H9 (cell line): ENCODE data around the gene RELL1. TPM values are rescaled to one million over a fixed set of nuclear protein-coding genes. Genes with fewer than 3 reads are reported as not detected.

Source experiments
- DNase-seq: peaks from one replicate; pipeline ENCODE4 v3.0.0-alpha.2; 2017
- H2AFZ ChIP-seq: one replicate; pipeline ENCODE4 v1.6.1; 2013; ENCODE audit warnings: mild to moderate bottlenecking, low read length, control low read depth, moderate library complexity
- H2AK5ac ChIP-seq: 2 replicates; pipeline ENCODE4 v1.6.1; 2013; ENCODE audit warnings: low read length, control low read depth, mixed read lengths; ENCODE audit not compliant: insufficient read length
- H2BK120ac ChIP-seq: one replicate; pipeline ENCODE4 v1.6.1; 2013; ENCODE audit warnings: low read depth, mild to moderate bottlenecking, low read length, control low read depth, inconsistent platforms; ENCODE audit not compliant: poor library complexity, severe bottlenecking
- H2BK12ac ChIP-seq: 2 replicates; pipeline ENCODE4 v1.6.1; 2013; ENCODE audit warnings: low read length, control low read depth, mixed read lengths, low read depth; ENCODE audit not compliant: insufficient read length
- H2BK15ac ChIP-seq: 2 replicates; pipeline ENCODE4 v1.6.1; 2013; ENCODE audit warnings: low read depth, low read length, control low read depth
- H2BK20ac ChIP-seq: one replicate; pipeline ENCODE4 v1.6.1; 2013; ENCODE audit warnings: low read depth, mild to moderate bottlenecking, low read length, control low read depth, inconsistent platforms; ENCODE audit not compliant: poor library complexity, severe bottlenecking
- H2BK5ac ChIP-seq: 2 replicates; pipeline ENCODE4 v1.6.1; 2013; ENCODE audit warnings: low read length, control low read depth, mixed read lengths; ENCODE audit not compliant: insufficient read length
- H3K14ac ChIP-seq: 2 replicates; pipeline ENCODE4 v1.6.1; 2013; ENCODE audit warnings: low read length, control low read depth; ENCODE audit not compliant: insufficient read depth
- H3K18ac ChIP-seq: 2 replicates; pipeline ENCODE4 v1.6.1; 2013; ENCODE audit warnings: low read depth, mild to moderate bottlenecking, mixed read lengths, low read length, control low read depth; ENCODE audit not compliant: insufficient read length
- H3K23ac ChIP-seq: 2 replicates; pipeline ENCODE4 v1.6.1; 2013; ENCODE audit warnings: low read length, control low read depth, mixed read lengths, low read depth; ENCODE audit not compliant: insufficient read length
- H3K23me2 ChIP-seq: 2 replicates; pipeline ENCODE4 v1.6.1; 2013; ENCODE audit warnings: low read depth, mild to moderate bottlenecking, mixed read lengths, low read length, control low read depth; ENCODE audit not compliant: insufficient read length, poor library complexity, severe bottlenecking
- H3K27ac ChIP-seq: 2 replicates; pipeline ENCODE4 v1.5.1; 2013; ENCODE audit warnings: low read length, control low read depth, mixed read lengths, low read depth; ENCODE audit not compliant: insufficient read length
- H3K27me3 ChIP-seq: 2 replicates; pipeline ENCODE4 v1.6.1; 2013; ENCODE audit warnings: low read length, control low read depth, inconsistent platforms; ENCODE audit not compliant: insufficient read depth
- H3K4ac ChIP-seq: 2 replicates; pipeline ENCODE4 v1.6.1; 2013; ENCODE audit warnings: low read depth, mild to moderate bottlenecking, control low read depth, inconsistent platforms, low read length, moderate library complexity
- H3K4me1 ChIP-seq: 2 replicates; pipeline ENCODE4 v1.6.1; 2013; ENCODE audit warnings: low read length, control low read depth, inconsistent platforms; ENCODE audit not compliant: insufficient read depth
- H3K4me2 ChIP-seq: 2 replicates; pipeline ENCODE4 v1.6.1; 2013; ENCODE audit warnings: low read length, control low read depth, mixed read lengths; ENCODE audit not compliant: insufficient read length, insufficient read depth
- H3K56ac ChIP-seq: 2 replicates; pipeline ENCODE4 v1.6.1; 2013; ENCODE audit warnings: low read depth, mild to moderate bottlenecking, mixed read lengths, low read length, control low read depth; ENCODE audit not compliant: insufficient read length
- H3K79me1 ChIP-seq: 2 replicates; pipeline ENCODE4 v1.6.1; 2013; ENCODE audit warnings: low read depth, mild to moderate bottlenecking, moderate library complexity, low read length, control low read depth, inconsistent platforms; ENCODE audit not compliant: insufficient read depth, poor library complexity, severe bottlenecking
- H3K79me2 ChIP-seq: 2 replicates; pipeline ENCODE4 v1.6.1; 2013; ENCODE audit warnings: low read length, control low read depth, inconsistent platforms; ENCODE audit not compliant: insufficient read depth
- H3K9ac ChIP-seq: 2 replicates; pipeline ENCODE4 v1.6.1; 2013; ENCODE audit warnings: low read length, control low read depth, mixed read lengths; ENCODE audit not compliant: insufficient read length; ENCODE audit errors: extremely low read depth
- H3K9me3 ChIP-seq: one replicate; pipeline ENCODE4 v1.6.1; 2013; ENCODE audit warnings: low read depth, low read length, inconsistent platforms; ENCODE audit not compliant: control insufficient read depth
- H3T11ph ChIP-seq: one replicate; pipeline ENCODE4 v1.6.1; 2013; ENCODE audit warnings: mild to moderate bottlenecking, low read length, control low read depth, inconsistent platforms
- H4K20me1 ChIP-seq: one replicate; pipeline ENCODE4 v1.6.1; 2013; ENCODE audit not compliant: control insufficient read depth, insufficient read length, insufficient read depth
- H4K5ac ChIP-seq: 2 replicates; pipeline ENCODE4 v1.6.1; 2013; ENCODE audit warnings: low read depth, mild to moderate bottlenecking, mixed read lengths, low read length, control low read depth; ENCODE audit not compliant: insufficient read length
- H4K8ac ChIP-seq: replicated peaks from 2 replicates; pipeline ENCODE4 v1.6.1; 2013; ENCODE audit warnings: low read length, control low read depth, mixed read lengths, low read depth; ENCODE audit not compliant: insufficient read length
- H4K91ac ChIP-seq: 2 replicates; pipeline ENCODE4 v1.6.1; 2013; ENCODE audit warnings: low read depth, mild to moderate bottlenecking, moderate library complexity, mixed read lengths, low read length, control low read depth; ENCODE audit not compliant: insufficient read length
- H3K27ac Mint-ChIP-seq, 3 experiments: 2 replicates in 2 of 3; 3 replicates in 1 of 3; pipeline ENCODE4 v1.8.0; 2020 to 2021; ENCODE audit warnings: mixed read lengths in 3 of 3, mild to moderate bottlenecking in 1 of 3, moderate library complexity in 1 of 3
- H3K27me3 Mint-ChIP-seq: 2 replicates; pipeline ENCODE4 v1.8.0; 2021; ENCODE audit warnings: low read depth, mild to moderate bottlenecking, moderate library complexity, mixed read lengths
- H3K36me3 Mint-ChIP-seq, 3 experiments: 2 replicates in 2 of 3; 3 replicates in 1 of 3; pipeline ENCODE4 v1.8.0; 2020 to 2021; ENCODE audit warnings: low read depth in 3 of 3, mixed read lengths in 3 of 3; ENCODE audit not compliant: insufficient read depth in 1 of 3
- H3K4me1 Mint-ChIP-seq, 2 experiments: 2 replicates each; pipeline ENCODE4 v1.8.0; 2020; ENCODE audit warnings: mixed read lengths in 2 of 2
- H3K4me3 Mint-ChIP-seq, 2 experiments: 2 replicates in 1 of 2; 3 replicates in 1 of 2; pipeline ENCODE4 v1.8.0; 2020 to 2021; ENCODE audit warnings: mild to moderate bottlenecking in 2 of 2, mixed read lengths in 2 of 2, moderate library complexity in 1 of 2
- H3K9me3 Mint-ChIP-seq, 2 experiments: 2 replicates in 1 of 2; 3 replicates in 1 of 2; pipeline ENCODE4 v1.8.0; 2020; ENCODE audit warnings: mild to moderate bottlenecking in 2 of 2, mixed read lengths in 2 of 2, moderate library complexity in 1 of 2
- WGBS: extraction: QIAGEN DNeasy Blood & Tissue Kit; methylation state at CpG from one replicate; pipeline ENCODE4 v1.1.7; 2013; ENCODE audit warnings: missing lambda C conversion rate, low lambda C conversion rate, mixed read lengths; ENCODE audit not compliant: insufficient read length; ENCODE audit errors: extremely low coverage; 5-methylcytosine and 5-hydroxymethylcytosine counted together
- total RNA-seq: library from RNA; stranded (reverse); gene quantifications from 2 replicates; pipeline ENCODE4 v1.2.1, GENCODE V29; 2021
- TF ChIP-seq, protein P1 (sequence below): fragments of 200-600 bp; sonication (generic); conservative IDR thresholded peaks from 3 replicates; pipeline ENCODE4 v1.8.0; 2021; ENCODE audit warnings: antibody characterized with exemption, mild to moderate bottlenecking

Gene RELL1
- total RNA-seq, 1 experiment from 2014 or later = 10.8 TPM

DNA sequence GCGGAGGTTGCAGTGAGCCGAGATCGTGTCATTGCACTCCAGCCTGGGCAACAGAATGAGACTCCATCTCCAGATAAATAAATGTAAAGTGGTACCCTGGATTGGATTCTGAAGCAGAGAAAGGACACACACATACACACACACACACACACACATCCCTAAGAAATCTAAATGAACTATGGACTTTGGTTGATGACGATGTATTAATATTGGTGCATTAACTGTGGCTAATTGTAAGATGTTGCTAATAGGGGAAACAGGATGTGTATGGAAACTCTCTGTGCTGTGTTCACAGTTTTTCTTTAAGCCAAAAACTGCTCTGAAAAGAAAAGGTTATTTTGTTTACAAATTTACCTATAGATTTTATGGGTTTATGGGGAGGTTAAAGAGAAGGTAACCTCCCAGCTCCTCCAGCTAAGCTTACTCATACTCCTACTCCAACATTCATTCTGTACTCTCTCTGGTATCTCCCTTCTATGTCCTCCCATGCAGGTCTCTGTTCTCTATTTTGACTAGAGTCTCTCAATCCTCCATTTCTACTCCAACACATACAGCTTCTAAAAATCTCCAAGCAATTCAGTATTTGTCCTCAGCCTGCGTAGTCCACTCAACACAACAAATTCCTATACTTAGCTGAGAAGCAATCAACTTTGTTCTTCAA lies 46.5 kb upstream of the RELL1 start:
- no peaks in the 10 kb centered on the region for H3K27me3 ChIP-seq
- Mint-ChIP-seq H3K27ac (no peak overlapping the region), H3K27me3 (no peaks in the 10 kb centered on the region), H3K4me3 (no peak overlapping the region), H3K9me3 (peaks cover 9 to 10% of the 10 kb centered on the region in 2 experiments), H3K4me1 (peaks cover 19 to 20% of the 10 kb centered on the region in 2 experiments), H3K36me3 (peaks cover 2 to 13% (median 5%) of the 10 kb centered on the region in 3 experiments; a peak in 5 of 7 replicates)
- no peak overlapping the region for H2BK120ac ChIP-seq
- no peaks in the 10 kb centered on the region for H4K20me1 ChIP-seq
- no peaks in the 10 kb centered on the region for H3K9me3 ChIP-seq
- WGBS = no CpG with 5 or more reads among the region's 5 CpGs
- no peak overlapping the region for H3K4me2 ChIP-seq
- H2AFZ ChIP-seq = no peak overlapping the region
- H3K14ac ChIP-seq = no peak overlapping the region
- no peak overlapping the region for H2BK12ac ChIP-seq
- TF ChIP-seq, protein P1, sequence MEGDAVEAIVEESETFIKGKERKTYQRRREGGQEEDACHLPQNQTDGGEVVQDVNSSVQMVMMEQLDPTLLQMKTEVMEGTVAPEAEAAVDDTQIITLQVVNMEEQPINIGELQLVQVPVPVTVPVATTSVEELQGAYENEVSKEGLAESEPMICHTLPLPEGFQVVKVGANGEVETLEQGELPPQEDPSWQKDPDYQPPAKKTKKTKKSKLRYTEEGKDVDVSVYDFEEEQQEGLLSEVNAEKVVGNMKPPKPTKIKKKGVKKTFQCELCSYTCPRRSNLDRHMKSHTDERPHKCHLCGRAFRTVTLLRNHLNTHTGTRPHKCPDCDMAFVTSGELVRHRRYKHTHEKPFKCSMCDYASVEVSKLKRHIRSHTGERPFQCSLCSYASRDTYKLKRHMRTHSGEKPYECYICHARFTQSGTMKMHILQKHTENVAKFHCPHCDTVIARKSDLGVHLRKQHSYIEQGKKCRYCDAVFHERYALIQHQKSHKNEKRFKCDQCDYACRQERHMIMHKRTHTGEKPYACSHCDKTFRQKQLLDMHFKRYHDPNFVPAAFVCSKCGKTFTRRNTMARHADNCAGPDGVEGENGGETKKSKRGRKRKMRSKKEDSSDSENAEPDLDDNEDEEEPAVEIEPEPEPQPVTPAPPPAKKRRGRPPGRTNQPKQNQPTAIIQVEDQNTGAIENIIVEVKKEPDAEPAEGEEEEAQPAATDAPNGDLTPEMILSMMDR = no peak
- no peak overlapping the region for H4K8ac ChIP-seq
- no peak overlapping the region for H3K4ac ChIP-seq
- H2AK5ac ChIP-seq = no peak overlapping the region
- no peak overlapping the region for H3K56ac ChIP-seq
- no peak overlapping the region for H3K9ac ChIP-seq
- no peak overlapping the region for H3K23ac ChIP-seq
- H3K79me2 ChIP-seq = no peaks in the 10 kb centered on the region
- H2BK5ac ChIP-seq = no peak overlapping the region
- no peak for DNase-seq
- H4K91ac ChIP-seq = no peak overlapping the region
- no peak overlapping the region for H3K18ac ChIP-seq
- H3K27ac ChIP-seq = no peak overlapping the region
- H3K79me1 ChIP-seq = no peaks in the 10 kb centered on the region
- no peak overlapping the region for H4K5ac ChIP-seq
- no peak overlapping the region for H2BK20ac ChIP-seq
- no peaks in the 10 kb centered on the region for H3K4me1 ChIP-seq
- no peaks in the 10 kb centered on the region for H3K23me2 ChIP-seq
- H3T11ph ChIP-seq = no peak overlapping the region
- no peak overlapping the region for H2BK15ac ChIP-seq
